ENCODE results near the gene FAM20C.

The FAM20C gene

DNA sequence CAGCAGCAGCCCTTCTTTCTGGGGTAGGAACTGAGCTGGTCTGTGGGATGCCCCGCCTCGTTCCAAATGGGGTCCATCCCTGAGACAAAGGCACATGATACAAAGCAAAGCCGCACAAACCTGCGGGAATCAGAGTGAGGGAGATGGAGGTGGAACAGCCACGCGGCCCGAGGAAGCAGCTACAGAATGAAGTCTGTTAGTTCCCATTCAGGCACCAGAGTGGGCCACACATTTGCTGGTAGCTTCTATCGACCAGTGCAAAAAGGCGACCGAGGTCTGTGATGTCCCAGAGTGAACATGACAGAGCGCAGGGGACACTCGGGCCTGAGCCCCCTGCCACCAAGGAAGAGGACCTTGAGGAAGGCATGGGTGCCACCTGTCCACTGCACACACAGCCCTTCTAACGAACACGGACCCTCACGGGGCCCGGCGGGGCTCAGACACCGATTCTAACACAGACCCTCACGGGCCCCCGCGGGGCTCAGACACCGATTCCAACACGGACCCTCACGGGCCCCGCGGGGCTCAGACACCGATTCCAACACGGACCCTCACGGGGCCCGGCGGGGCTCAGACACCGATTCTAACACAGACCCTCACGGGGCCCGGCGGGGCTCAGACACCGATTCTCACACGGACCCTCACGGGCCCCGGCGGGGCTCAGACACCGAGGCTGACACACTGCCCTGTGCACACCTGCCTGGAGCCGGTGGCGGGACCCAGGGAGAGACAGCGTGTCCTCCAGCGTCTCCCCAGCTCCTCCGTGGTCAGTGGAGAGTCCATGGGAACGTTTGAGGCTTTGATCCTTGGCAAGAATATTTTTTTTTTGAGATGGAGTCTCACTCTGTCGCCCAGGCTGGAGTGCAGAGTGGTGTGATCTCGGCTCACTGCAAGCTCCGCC, 32.8 kb upstream of the FAM20C start:
- DNase-seq = no peak

DNA sequence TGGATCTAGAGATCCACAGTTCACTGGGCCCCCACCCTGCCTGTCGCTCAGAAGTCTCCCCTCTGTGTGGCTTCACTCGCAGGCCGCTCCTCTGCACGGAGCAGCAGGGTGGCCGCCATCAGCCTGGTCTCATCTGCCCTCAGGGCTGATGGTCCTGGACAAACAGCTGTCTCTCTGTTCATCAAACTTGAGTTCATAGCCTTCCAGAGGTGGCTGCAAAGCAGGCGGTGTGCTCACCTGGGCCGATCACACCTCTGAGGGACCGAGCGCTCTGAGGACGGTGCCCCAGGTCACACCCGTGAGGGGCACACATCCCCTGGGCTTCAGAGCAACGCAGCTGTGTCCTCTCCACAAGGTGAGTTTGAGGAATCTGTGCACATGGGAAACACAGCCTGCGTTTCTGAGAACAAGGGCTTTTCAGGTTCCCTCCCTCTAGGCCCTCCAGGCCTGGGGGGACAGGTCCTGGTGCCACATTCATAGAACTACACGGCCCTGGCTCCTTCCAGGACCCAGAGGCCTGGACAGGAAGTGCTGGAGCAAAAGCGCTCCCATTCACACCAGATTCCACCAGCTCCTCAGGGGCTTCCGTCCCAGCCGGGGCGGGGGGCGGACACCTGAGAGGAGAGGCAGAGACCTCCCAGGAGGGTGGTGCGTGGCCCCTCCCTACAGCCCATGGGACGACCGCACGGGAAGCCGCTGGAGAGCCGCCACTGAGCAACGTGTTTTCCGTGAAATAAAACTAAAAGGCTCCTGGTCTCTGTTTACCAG, 31.2 kb upstream of the FAM20C start:
- DNase-seq = no peak

DNA sequence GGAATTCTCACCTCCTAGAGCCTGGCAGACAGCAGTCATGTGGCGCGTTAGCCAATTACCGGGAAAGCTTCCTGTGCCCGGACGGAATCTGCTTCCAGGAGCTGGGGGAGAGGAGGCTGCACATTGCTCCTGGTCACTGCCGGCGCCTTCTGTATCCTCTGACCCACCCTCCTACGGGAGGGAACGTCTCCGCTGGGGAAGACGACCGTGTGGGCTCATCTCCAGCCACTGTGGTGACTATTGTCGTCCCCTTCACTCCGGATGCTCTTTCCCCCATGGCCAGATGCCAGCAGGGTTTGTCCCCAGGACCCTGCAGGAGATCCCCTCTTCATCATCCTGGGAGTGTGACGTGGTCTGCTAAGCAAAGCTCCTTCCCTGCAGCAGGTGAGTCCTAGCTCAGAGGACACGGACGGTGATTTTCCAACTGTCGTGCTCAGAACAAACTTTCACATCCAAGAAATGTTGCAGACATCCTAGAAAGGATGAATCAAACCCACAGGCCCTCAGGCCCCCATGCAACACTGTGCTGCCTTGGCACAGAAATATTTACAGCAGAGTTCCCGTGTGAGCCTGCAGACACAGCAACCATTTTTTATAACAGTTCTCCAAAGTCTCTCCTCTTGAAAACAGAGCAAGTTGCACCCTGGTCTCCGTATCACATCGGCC, 29.6 kb upstream of the FAM20C start:
- DNase-seq = peak; percentile 56

DNA sequence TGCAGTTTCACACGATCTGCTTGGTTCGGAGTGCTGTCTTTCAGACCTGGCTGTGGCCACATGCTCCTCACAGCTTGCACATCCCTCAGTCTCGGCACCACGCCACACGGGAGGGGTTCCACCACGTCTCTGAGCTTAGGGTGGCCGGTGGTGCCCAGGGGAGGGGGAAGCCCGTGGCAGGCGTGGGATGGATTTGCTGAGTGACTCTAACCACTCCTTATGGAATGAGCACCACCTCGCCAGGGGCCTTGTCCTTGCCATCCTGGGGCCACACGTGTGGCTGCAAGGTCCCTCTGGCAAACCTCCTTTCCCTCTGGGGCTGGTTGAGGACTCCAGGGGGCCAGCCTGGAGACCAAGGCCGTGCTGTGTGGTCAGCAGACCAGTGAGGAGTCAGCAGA, 29.1 kb upstream of the FAM20C start:
- DNase-seq = no peak

DNA sequence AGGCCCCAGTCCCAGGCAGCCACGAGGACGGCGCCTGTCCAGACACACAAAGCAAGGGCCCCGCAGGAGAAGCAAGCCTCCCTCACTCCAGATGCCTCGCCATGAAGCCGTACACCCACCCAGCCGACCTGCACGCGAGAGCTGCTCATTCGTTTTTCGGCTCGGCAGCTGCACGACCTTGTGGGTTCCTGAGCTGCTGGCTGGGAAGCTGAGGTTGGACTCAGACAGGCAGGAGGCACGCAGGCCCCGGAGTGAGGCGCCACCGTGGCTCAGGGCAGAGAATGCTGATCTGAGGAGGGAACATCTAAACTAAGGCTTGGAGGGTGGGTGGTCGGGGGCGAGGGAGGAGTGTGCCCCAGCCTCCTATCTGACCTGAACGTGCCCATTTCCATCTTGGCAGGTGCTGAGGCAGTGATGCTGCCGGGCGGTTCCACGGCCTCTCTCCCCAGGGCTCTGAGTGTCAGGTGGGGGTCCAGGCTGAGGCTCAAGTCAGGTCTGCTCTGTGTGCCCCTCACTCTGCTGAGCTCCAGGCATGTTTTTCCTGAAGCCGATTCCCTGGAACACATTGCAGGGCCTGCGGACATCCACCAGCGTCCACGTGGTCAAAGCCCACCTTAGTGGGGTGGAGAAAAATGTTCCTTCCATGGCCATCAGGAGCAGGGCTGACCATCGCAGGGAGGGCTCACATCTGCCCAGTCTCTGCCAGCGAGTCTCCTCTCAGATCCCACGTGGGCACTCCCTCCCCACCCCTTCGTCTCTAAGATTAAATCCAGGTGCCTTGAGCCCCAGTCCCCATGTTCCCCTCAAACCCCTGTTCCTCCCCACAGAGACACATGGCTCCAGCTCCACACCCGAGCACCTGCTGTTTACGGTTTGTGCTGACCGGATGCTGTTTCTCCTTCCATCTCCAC, 28.1 kb upstream of the FAM20C start:
- no peak for DNase-seq

DNA sequence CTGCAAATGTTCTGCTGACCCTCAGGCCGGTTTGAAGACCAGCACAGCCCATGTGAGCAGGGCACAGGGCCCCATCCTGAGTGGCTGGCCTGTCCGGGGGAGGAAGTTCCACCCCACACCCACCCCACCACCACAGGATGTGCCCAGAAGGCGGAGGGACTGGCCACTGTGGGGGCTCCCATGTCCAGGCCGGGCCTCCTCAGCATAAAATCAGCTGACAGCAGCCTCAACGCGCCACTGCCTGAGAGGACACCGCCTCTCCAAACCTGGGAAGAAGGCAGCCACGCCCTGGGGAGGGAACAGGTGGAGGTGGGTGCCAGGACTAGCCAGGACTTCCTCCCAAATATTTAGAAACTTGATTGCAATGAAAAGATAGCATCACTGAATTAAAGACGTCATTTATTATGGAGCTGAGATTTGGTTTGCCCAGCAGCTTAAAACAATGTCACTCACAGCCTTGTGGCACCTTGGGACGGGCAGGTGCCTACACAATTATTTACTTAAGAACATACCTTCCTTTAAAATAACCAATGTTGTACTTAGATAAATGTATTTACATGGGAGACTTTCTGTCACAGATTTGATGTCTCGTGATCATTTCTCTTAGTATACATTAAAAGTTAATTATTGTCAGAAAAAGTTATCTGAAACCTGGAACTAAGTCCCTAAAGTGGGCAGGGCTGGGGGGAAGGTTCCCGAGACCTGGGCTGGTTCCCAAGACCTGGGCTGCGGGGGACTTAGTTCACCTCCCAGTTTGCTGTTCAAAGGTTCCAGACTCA, 27.3 kb upstream of the FAM20C start:
- no peak for DNase-seq

DNA sequence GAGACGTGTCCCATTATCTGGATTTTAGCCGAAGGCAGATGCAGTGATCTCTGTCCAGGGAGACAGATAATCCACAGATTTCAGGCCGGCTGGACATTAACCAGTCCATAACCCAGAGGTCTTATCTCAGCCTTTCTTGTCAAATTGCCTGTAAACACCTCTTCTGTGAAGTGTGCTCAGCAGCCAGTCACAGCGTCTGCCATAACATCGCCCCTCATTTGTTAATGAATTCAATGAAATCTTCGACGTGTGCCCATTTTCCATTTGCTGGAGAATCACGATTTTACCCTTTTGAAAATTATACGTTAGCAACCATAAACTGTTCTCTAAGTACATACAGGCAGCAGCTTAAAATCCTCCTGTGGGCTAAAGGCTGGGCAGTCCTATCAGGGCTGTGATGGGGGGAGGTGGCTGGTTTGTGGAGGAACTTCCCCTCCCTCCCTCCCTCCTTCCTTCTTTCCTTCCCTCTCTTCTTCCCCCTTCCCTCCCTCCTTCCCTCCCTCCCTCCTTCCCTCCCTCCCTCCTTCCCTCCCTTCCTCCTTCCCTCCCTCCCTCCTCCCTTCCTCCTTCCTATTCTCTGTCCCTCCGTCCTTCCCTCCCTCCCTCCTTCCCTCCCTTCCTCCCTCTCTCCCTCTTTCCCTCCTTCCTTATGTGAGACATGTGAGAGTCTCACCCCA, 26.6 kb upstream of the FAM20C start:
- no peak for DNase-seq

DNA sequence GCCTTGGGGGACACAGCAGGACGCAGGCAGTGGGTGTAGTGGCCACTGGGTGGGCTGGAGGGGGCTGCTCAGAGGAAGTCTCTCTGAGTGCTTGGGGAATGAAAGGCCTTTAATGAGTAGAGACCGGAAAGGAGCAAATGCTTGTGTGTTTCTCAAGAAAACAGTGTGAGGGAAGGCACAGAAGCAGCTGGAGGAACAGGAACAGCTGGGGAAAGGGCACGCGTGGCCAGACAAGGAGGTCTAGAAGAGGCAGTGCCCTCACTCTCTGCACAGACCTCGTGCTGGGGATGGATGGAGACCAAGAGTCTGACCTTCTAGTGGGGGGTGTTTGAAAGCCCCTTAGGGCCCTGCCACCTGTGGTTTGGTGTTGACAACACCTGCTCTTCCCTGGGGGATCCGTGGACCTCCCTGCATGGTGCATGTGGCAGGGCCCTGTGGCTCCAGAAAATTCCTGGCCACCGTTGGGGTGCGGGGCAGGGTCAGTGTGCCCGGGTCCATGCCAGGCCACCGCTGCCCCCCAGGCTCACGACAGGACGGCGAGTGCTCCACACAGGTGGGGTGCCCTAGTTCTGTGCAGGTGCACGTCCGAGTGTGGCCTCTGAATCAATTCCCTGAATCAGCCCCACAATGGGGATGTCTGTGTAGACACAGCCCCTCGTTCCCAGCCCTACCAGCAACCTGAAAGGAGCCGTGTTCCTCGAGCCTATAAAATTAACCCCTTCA, 25.9 kb upstream of the FAM20C start:
- DNase-seq = peak; percentile 62

DNA sequence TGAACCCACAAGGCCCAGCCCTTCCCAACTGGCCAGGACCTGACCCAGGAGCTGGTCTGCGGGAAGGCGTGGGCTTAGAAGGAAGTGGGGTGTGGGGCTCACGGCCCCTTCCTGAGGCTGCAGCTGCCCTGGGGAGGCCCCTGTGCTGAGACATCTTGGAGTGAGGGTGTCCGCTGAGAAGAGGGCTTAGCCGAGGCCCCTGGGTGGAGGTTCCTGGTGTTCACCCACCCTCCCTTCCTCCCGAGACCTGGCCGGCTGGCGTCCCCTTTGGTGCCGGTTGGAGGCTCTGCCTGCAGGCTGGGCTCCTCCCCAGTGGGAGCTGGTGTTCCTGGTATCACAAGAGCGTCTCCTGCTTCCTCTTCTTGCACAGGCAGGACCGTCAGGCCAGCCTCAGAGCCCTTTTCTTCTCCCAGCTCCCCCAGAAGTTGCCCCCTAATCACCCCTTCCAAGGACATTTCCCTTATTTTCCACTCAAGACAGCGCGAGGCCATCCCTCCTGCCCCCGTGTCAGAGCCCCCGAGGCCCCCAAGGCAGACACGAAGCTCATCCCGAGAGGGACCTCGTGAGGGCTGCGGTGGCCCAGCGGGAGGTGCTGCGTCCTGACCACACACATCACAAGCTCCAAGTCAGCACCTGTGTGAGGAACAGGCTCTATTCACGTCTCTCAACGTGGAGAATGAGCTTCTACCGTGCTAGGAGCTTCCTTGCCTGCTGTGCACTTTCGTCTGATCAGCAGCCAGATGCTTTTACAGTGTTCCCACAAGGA, 25.1 kb upstream of the FAM20C start:
- DNase-seq = no peak

DNA sequence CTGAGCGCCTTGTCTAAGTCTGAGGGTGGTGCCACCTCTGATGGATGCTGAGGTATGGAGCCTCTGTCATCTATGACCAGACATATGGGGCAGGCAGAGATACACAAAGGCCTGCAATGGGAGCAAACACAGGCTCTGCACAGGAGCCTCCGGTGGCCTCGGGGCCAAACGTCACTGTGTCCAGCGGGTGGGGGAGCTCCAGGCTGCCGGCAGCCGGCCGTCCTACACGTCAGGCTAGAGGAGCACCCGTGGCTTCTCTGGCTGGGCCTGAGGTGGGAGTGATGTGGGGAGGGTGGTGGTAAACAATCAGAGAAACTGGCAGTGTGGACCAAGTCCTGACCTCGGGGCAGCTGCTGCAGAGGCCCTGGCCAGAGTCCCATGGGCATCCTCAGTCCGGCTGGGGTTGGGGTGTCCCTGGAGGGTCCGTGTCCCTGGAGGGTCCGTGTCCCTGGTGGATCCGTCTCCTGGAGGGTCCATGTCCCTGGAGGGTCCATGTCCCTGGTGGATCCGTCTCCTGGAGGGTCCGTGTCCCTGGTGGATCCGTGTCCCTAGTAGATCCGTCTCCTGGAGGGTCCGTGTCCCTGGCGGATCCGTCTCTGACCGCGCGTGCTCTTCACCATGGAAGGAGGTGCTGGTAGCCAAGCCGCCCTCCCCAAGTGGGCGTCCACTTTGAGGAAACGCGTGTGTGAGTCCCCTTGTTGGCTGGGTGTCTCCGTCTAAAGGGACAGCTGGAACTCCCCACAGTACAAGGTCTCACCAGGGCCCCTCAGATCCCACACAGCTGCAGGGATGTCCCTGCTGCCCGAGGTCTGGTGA, 24.2 kb upstream of the FAM20C start:
- no peak for DNase-seq

DNA sequence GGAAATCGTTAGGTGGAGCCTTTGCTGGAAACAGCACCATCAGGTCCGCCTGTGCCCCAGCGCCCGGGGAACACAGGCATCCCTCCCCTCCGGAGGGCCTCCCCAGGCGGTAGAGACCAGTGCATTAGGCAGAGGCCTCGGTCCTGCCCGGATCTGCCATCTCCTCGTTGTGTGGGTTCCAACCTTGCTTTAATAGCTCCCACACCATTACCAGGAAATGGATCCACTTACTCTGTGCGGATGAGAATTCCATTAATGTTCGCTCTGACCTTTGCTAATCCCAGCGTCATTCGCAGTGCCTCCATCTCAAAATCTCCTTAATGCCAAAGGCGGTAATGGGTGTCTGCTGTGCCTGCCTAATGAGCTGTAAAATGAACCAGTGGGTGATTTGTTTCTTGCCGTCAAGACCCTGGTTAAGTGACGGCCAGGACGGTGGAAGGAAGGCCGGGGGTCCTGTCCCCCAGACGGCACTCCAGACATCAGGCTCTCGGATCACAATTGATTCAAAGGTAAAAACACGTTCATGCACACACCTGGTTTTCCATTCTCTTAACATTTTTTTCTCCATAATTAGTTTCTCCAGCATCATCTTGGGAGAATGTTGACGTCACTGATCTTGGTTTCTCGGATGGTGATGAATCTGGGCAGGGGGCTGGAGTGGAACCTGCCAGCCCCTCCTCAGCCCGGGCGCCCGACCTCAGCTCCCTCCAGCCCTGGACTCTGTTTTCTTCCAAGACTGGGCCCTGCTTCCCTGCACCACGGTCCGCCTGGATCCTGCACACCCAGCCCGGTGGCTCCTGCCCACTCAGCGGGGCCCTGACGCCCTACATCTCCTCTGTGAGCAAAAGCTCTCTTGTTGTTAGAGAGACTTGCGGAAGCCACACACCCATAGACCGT, 22.8 kb upstream of the FAM20C start:
- DNase-seq = peak; percentile 89

DNA sequence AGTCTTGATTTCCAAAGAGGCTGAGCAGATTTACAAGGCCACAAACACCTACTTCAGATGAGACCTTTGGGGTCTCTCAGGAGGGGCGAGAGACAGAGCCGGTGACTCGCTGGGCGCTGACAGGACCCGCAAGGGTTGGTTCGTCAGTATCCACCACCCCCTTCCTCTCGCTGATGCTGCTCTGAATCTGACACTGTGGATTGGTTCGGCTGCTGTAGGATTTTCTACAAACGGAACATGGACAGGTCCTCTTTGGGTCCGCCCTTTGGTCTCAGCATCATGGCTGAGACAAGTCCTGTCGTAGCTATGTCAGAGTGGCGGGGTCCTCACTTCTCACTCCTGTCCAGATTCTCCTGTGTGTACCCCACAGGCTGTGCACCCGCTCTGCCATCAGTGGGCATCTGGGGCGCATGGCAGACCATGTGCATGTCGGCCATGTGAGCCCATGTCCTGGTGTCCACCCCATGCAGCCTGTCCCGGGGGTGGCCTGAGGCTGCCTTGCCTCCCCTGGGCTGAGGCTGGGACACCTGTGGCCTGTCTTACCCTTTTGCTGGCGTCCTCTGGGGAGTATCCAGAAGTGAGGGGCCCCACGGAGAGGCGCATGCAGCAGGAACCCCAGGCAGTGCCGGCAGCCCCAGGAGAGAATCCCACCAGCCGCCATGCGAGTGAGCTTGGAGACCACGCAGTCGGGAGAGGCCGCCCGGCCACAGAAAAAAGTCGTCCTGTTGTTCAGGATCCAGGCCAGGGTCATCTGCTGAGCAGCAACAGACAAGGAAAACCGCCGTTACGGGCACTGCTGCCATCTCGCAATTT, 21.6 kb upstream of the FAM20C start:
- no peak for DNase-seq

DNA sequence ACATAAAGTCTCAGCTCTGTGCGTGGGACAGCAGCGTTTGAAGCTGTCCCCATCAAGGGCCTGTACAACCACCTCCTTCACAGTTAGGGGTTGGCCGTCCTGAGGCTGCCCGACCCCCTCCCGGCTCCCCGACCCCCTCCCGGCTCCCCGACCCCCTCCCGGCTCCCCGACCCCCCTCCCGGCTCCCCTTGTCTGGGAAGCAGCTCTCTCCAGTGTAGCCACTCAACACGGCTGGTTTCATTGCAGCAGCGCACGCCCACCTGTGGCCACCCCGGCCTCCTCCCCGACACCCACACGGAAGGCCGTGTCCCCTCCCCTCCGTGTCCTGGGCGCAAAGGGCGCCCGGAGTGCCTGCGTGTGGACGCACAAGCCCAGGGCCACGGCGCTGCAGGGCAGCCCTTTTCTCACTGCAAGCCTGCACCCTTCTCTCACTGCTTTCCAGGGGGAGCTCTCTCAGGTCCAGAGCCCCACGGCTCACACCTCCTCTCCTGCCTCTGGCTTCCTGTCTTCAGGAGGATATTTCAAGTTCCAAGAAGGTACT, 20.9 kb upstream of the FAM20C start:
- DNase-seq = no peak

DNA sequence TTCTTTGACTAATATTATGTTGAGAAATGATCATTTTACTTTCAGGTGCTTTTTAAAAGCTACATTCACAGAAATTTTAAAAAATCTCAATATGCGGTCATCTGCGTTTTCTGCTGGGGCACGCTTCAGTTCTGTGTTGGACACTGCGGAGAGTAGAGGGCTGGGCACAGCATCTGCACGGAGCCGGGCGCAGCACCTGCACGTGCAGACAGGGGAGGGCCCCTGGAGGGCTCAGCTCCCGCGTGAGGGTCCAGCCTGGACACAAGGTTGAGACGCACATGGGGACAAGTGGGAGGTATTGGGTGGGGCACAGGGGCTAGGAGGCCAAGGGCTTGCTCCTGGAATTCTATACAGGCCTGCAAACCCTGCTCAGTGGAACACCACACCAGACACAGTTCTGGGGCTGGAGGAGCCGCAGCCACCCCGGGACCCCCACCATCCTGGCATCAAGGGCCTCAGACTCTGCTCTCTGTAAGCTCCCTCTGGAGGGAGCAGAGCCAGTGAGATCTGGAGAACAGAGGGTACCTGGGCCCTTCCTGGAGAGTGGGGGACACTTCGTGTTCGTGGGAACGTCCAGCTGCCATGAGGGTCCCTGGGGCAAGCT, 20.4 kb upstream of the FAM20C start:
- no peak for DNase-seq

DNA sequence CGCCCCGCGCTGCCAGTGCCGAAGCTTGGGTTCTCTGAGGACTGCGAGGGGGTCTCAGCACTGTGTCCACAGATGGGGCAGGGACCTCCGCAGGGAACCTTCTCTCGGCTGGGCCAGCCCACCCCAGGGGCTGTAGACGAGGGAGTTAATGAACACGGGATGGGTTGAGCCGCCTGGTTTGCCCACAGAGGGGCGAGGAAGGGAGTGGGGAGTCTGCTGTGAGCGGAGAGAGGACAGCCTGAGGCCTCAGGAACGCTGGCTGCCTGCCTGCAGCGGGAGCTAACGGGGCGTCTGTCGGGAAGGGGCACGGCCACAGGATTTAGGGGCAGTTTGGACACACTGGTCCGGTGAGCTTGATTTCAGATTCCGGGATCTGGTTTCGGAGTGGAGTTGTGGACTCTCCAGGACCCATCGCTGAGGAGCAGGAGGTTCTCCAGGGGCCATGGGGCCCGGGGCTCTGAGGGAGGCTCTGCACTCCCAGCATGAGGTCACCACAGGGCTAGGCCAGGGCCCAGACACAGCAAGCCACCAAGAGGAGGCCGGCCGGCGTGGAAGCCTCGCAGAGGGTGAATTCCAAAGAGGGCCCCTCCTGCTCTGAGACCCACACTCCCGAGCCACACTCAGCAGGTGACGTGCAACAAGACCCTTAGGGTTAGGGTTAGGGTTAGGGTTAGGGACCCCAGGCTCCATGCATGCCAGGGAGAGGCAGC, 19.0 kb upstream of the FAM20C start:
- DNase-seq = peak; percentile 59

All from eye (tissue), 1 donor.